HFF-Myc (cell line): ENCODE measurements around the gene SIRPB2.
A peak's percentile ranks its signal among the peaks of the same experiment; 100 is the strongest.

Experiments used
- DNase-seq: peaks from one replicate; pipeline ENCODE4 v3.0.0-alpha.2; 2011; ENCODE audit warnings: low read depth; ENCODE audit errors: extremely low read depth
- H3K4me3 ChIP-seq: replicated peaks from 2 replicates; pipeline ENCODE4 v1.5.1; 2011; ENCODE audit warnings: low read depth, mild to moderate bottlenecking, control low read depth, low read length
- TF ChIP-seq, protein P1 (sequence below): IDR thresholded peaks from 2 replicates; pipeline ENCODE4 v1.5.1; 2012; ENCODE audit warnings: mild to moderate bottlenecking, low read depth, low read length, control low read depth; ENCODE audit errors: missing control alignments

The SIRPB2 gene

DNA sequence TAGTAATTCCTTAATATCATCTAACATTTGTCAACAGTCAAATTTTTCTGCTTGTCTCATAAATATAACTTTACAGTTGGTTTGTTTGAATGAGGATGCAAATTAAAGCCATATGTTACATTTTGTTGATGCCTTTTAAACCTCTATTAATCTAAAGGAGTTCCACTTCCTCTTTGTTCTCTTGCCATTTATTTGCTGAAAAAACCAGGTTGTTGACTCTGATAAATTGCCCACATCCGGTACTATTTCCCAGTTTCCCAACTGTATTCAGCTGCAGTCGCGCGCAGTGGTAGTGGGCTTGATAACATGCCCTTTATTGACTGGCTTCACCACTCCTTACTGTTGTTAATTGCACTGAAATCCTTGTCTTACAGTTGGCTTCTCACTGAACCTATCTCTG lies 32.8 kb upstream of the SIRPB2 start:
- peak; percentile 20 for DNase-seq
- TF ChIP-seq, protein P1, sequence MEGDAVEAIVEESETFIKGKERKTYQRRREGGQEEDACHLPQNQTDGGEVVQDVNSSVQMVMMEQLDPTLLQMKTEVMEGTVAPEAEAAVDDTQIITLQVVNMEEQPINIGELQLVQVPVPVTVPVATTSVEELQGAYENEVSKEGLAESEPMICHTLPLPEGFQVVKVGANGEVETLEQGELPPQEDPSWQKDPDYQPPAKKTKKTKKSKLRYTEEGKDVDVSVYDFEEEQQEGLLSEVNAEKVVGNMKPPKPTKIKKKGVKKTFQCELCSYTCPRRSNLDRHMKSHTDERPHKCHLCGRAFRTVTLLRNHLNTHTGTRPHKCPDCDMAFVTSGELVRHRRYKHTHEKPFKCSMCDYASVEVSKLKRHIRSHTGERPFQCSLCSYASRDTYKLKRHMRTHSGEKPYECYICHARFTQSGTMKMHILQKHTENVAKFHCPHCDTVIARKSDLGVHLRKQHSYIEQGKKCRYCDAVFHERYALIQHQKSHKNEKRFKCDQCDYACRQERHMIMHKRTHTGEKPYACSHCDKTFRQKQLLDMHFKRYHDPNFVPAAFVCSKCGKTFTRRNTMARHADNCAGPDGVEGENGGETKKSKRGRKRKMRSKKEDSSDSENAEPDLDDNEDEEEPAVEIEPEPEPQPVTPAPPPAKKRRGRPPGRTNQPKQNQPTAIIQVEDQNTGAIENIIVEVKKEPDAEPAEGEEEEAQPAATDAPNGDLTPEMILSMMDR: no peak
- no peak overlapping the region for H3K4me3 ChIP-seq

GRCh38 chr20:1517010-1517409 lies 25.8 kb upstream of the SIRPB2 start:
- no peak for DNase-seq
- H3K4me3 ChIP-seq: no peak overlapping the region
- TF ChIP-seq, protein P1: no peak

DNA sequence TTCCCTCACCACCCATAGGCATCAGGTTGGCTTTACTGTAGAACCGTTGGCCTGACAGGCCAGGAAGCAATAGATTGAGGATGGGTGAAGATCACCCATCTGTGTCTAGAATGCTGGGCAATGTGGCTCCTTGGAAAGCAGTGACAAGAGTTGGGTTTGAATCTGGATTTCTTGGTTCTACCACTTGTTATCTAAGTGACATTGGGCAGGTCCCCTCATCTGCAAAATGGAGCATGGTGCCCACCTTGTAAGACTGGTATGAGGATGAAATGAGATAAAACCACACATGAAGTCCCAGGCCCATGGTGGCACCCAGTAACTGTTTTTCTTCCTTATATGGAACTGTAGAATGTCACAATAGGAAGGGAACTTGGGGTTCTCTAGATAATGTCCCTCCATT lies 22.6 kb upstream of the SIRPB2 start:
- TF ChIP-seq, protein P1: no peak
- H3K4me3 ChIP-seq: no peak overlapping the region
- DNase-seq: no peak

DNA sequence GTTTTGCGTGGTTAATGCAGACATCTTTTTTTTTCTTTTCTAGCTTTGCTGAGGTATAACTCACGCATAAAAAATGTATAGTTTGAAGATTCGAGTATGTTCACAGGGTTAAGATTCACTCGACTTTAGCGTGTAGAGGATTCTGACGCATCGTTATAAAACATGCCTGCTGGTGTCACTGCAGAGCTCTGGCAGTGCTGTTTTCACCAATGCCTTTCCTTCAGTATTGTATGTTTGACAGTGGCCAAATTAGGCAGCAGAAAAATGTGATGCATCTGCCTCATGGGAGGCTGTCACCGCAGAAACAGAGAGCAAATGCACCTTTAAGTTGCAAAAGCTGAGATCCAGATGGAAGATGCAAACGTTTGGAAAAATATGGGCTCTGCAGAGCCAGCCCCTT lies 18.0 kb upstream of the SIRPB2 start:
- TF ChIP-seq, protein P1: peak; percentile 36
- DNase-seq: no peak
- H3K4me3 ChIP-seq: no peak overlapping the region

GRCh38 chr20:1508574-1508973 lies 17.4 kb upstream of the SIRPB2 start:
- no peak for DNase-seq
- H3K4me3 ChIP-seq: no peak overlapping the region
- TF ChIP-seq, protein P1: no peak

- TF ChIP-seq, protein P1: no peak
- DNase-seq: no peak
- H3K4me3 ChIP-seq: no peak overlapping the region
These were observed 16.1 kb upstream of the SIRPB2 start for GRCh38 chr20:1507276-1507675.

GRCh38 chr20:1505871-1506270 lies 14.7 kb upstream of the SIRPB2 start:
- DNase-seq: no peak
- TF ChIP-seq, protein P1: no peak
- no peak overlapping the region for H3K4me3 ChIP-seq
